Natural killer cell (primary cell): Measurements from ENCODE around the gene CCRL2. TPM values are rescaled to one million over a fixed set of nuclear protein-coding genes. Genes with fewer than 3 reads are reported as not detected.
A peak's percentile ranks its signal among the peaks of the same experiment; 100 is the strongest.
"Not testable (repeated sequence)": the region's sequence is repeated elsewhere in the genome, so short reads cannot be mapped to it uniquely, and the experiment has no call there.

Experiments used
- ATAC-seq, 3 donors: fragments of 150-1000 bp in 2 of 3; fragments of 200-7000 bp in 1 of 3; cut with Tn5 transposase; 1 replicate in 1 of 3; 2 replicates in 2 of 3; pipeline ENCODE4 v1.10.0; 2021; ENCODE audit warnings: mild to moderate bottlenecking in 2 of 3, moderate library complexity in 2 of 3
- DNase-seq, 2 donors: peaks; one replicate each; pipeline versions ENCODE4 v3.0.0 to v3.0.0-alpha.2; 2013 to 2021; ENCODE audit warnings: mixed read lengths in 1 of 2
- H3K27ac ChIP-seq: one replicate; pipeline ENCODE4 v1.5.1; 2013; ENCODE audit warnings: mild to moderate bottlenecking, low read length
- H3K27me3 ChIP-seq: one replicate; pipeline ENCODE4 v1.6.1; 2013; ENCODE audit warnings: low read length; ENCODE audit not compliant: control insufficient read depth, insufficient read depth
- H3K36me3 ChIP-seq: one replicate; pipeline ENCODE4 v1.6.1; 2013; ENCODE audit warnings: low read length; ENCODE audit not compliant: control insufficient read depth, insufficient read depth
- H3K4me1 ChIP-seq: one replicate; pipeline ENCODE4 v1.6.1; 2013; ENCODE audit warnings: low read length; ENCODE audit not compliant: control insufficient read depth, insufficient read depth
- H3K4me3 ChIP-seq: one replicate; pipeline ENCODE4 v1.5.1; 2013; ENCODE audit warnings: low read length
- H3K9me3 ChIP-seq: one replicate; pipeline ENCODE4 v1.6.1; 2013; ENCODE audit warnings: low read length; ENCODE audit not compliant: control insufficient read depth, insufficient read depth
- H3K27ac Mint-ChIP-seq, 2 donors: one replicate each; pipeline ENCODE4 v1.8.0; 2022; ENCODE audit warnings: mild to moderate bottlenecking in 2 of 2, mixed read lengths in 2 of 2, moderate library complexity in 1 of 2
- H3K27me3 Mint-ChIP-seq, 2 donors: one replicate each; pipeline ENCODE4 v1.8.0; 2022; ENCODE audit warnings: low read depth in 2 of 2, mixed read lengths in 2 of 2
- H3K36me3 Mint-ChIP-seq: one replicate; pipeline ENCODE4 v1.8.0; 2022; ENCODE audit warnings: mixed read lengths
- H3K4me1 Mint-ChIP-seq, 2 donors: one replicate each; pipeline ENCODE4 v1.8.0; 2022; ENCODE audit warnings: mixed read lengths in 2 of 2
- H3K4me3 Mint-ChIP-seq: one replicate; pipeline ENCODE4 v1.8.0; 2022; ENCODE audit warnings: mild to moderate bottlenecking, moderate library complexity, mixed read lengths
- H3K9me3 Mint-ChIP-seq, 2 donors: one replicate each; pipeline ENCODE4 v1.8.0; 2022; ENCODE audit warnings: mixed read lengths in 2 of 2
- CTCF ChIP-seq: fragments of 200-600 bp; IDR thresholded peaks from one replicate; pipeline ENCODE4 v1.8.0; 2022; ENCODE audit warnings: antibody characterized with exemption
- WGBS: methylation state at CpG from one replicate; pipeline ENCODE4 v1.1.7; 2013; ENCODE audit warnings: missing lambda C conversion rate; ENCODE audit not compliant: insufficient coverage; 5-methylcytosine and 5-hydroxymethylcytosine counted together
- intact Hi-C: fragments of 100-400 bp; cut with micrococcal nuclease; formaldehyde crosslinking; loops from one replicate; pipeline ENCODE4 v1.14.2; 2022
- total RNA-seq, 4 donors: library from RNA; stranded (reverse); fragments of 120-200 nt in 1 of 4; gene quantifications; one replicate each; pipeline versions ENCODE4 v1.2.3 to v1.2.4, GENCODE V29; 2013 to 2022

The CCRL2 gene
- total RNA-seq, 3 donors from 2014 or later (not counting 1 experiment from before 2014, with no cell fraction given), result 3.0 to 4.6 (median 3.8) TPM

- no peak for TF ChIP-seq CTCF
- H3K4me3 ChIP-seq, result no peak overlapping the region
- peaks cover 9% of the 10 kb centered on the region for H3K4me1 ChIP-seq
- no peaks in the 10 kb centered on the region for H3K27me3 ChIP-seq
- no peak overlapping the region for H3K27ac ChIP-seq
- intact Hi-C loops, result no loop called here
- Mint-ChIP-seq H3K27me3 (no peaks in the 10 kb centered on the region), H3K36me3 (no peaks in the 10 kb centered on the region), H3K4me3 (no peak overlapping the region), H3K9me3 (no peaks in the 10 kb centered on the region), H3K4me1 (peaks cover 5 to 10% of the 10 kb centered on the region in 2 donors), H3K27ac (no peak overlapping the region)
- H3K9me3 ChIP-seq, result no peaks in the 10 kb centered on the region
- no peak for ATAC-seq
- DNase-seq, result no peak
- no peaks in the 10 kb centered on the region for H3K36me3 ChIP-seq
- WGBS, result 100% methylated on average over 2 of the region's 2 CpGs
Measured at GRCh38 chr3:46401579-46401978, 5.5 kb upstream of the CCRL2 start.

- H3K9me3 ChIP-seq, H3K4me3 Mint-ChIP-seq, H3K27ac Mint-ChIP-seq, intact Hi-C loops, DNase-seq, H3K36me3 Mint-ChIP-seq, ATAC-seq, H3K9me3 Mint-ChIP-seq, H3K36me3 ChIP-seq, H3K27me3 ChIP-seq, H3K27me3 Mint-ChIP-seq, H3K27ac ChIP-seq, H3K4me3 ChIP-seq: not testable (repeated sequence)
- H3K4me1 Mint-ChIP-seq, result peaks cover 9 to 18% of the 10 kb centered on the region in 2 donors
- WGBS, result 100% methylated on average over 4 of the region's 4 CpGs
- H3K4me1 ChIP-seq, result peaks cover 17% of the 10 kb centered on the region
Measured at GRCh38 chr3:46402902-46403301, 4.2 kb upstream of the CCRL2 start.

GRCh38 chr3:46405301-46406019 is 1.6 kb upstream of the CCRL2 start:
- Histone ChIP-seq H3K4me1 (peaks cover 34% of the 10 kb centered on the region), H3K9me3 (no peaks in the 10 kb centered on the region), H3K4me3 (no peak overlapping the region), H3K36me3 (no peaks in the 10 kb centered on the region), H3K27ac (no peak overlapping the region), H3K27me3 (no peaks in the 10 kb centered on the region)
- DNase-seq (no peak), ATAC-seq (no peak)
- Mint-ChIP-seq H3K27me3 (no peaks in the 10 kb centered on the region), H3K9me3 (no peaks in the 10 kb centered on the region), H3K36me3 (no peaks in the 10 kb centered on the region), H3K4me1 (peaks cover 9 to 30% of the 10 kb centered on the region in 2 donors), H3K27ac (peak overlapping the region; percentile 87 to 92), H3K4me3 (peak overlapping the region; percentile 37)
- 91% methylated on average over 11 of the region's 11 CpGs for WGBS
- TF ChIP-seq CTCF, result no peak
- intact Hi-C loops, result no loop called here

- no peaks in the 10 kb centered on the region for H3K9me3 Mint-ChIP-seq
Measured at GRCh38 chr3:46406443-46406787, 644 bp upstream of the CCRL2 start.

More at GRCh38 chr3:46406443-46406787, 644 bp upstream of the CCRL2 start:
- DNase-seq, result peak in 1 of 2 donors; percentile 20
- Histone ChIP-seq H3K27me3 (no peaks in the 10 kb centered on the region), H3K36me3 (no peaks in the 10 kb centered on the region), H3K27ac (peak overlapping the region; percentile 54), H3K4me3 (no peak overlapping the region), H3K4me1 (peaks cover 34% of the 10 kb centered on the region), H3K9me3 (no peaks in the 10 kb centered on the region)
- ATAC-seq, result peak in 2 of 3 donors; percentile 4 to 45
- Mint-ChIP-seq H3K27ac (peak overlapping the region; percentile 87 to 92), H3K4me1 (peaks cover 9 to 30% of the 10 kb centered on the region in 2 donors), H3K27me3 (no peaks in the 10 kb centered on the region), H3K36me3 (no peaks in the 10 kb centered on the region), H3K4me3 (peak overlapping the region; percentile 35)
- TF ChIP-seq CTCF, result no peak
- 93% methylated on average over 4 of the region's 4 CpGs for WGBS
- intact Hi-C loops, result no loop called here
